NCI-H446 (cell line): Measurements from ENCODE around the gene HGFAC.

Experiments used
- DNase-seq, 2 experiments: peaks; one replicate each; lab custom pipeline; 2025; lab: John Stamatoyannopoulos, UW

The HGFAC gene

GRCh38 chr4:3426465-3427133 is 15.2 kb upstream of the HGFAC start:
- no peak for DNase-seq

GRCh38 chr4:3427134-3427476 is 14.7 kb upstream of the HGFAC start:
- no peak for DNase-seq

GRCh38 chr4:3427706-3428446 is 13.9 kb upstream of the HGFAC start:
- DNase-seq: no peak

GRCh38 chr4:3429651-3430050 is 12.1 kb upstream of the HGFAC start:
- no peak for DNase-seq

GRCh38 chr4:3430524-3430923 is 11.2 kb upstream of the HGFAC start:
- DNase-seq: no peak

- DNase-seq: no peak
Observed at GRCh38 chr4:3431446-3431993, 10.2 kb upstream of the HGFAC start.

- DNase-seq: no peak
Observed at GRCh38 chr4:3432381-3432790, 9.4 kb upstream of the HGFAC start.

- DNase-seq: no peak
Observed at GRCh38 chr4:3433138-3433869, 8.5 kb upstream of the HGFAC start.

GRCh38 chr4:3434881-3435685 is 6.7 kb upstream of the HGFAC start:
- no peak for DNase-seq

- no peak for DNase-seq
Observed at GRCh38 chr4:3435686-3435956, 6.1 kb upstream of the HGFAC start.

GRCh38 chr4:3436048-3436797 is 5.5 kb upstream of the HGFAC start:
- DNase-seq: no peak

- peak in 1 of 2 experiments; percentile 32 for DNase-seq
Observed at GRCh38 chr4:3436798-3437581, 4.8 kb upstream of the HGFAC start.

GRCh38 chr4:3437582-3437936 is 4.2 kb upstream of the HGFAC start:
- DNase-seq: peak in 1 of 2 experiments; percentile 21

- DNase-seq: no peak
Observed at GRCh38 chr4:3437998-3438846, 3.5 kb upstream of the HGFAC start.

- no peak for DNase-seq
Observed at GRCh38 chr4:3438847-3439180, 3.0 kb upstream of the HGFAC start.

- DNase-seq: no peak
Observed at GRCh38 chr4:3439391-3439790, 2.4 kb upstream of the HGFAC start.

- DNase-seq: no peak
Observed at GRCh38 chr4:3440011-3440410, 1.8 kb upstream of the HGFAC start.

- no peak for DNase-seq
Observed at GRCh38 chr4:3440979-3441500, 728 bp upstream of the HGFAC start.

- no peak for DNase-seq
Observed at GRCh38 chr4:3442460-3442958, 741 bp downstream of the HGFAC start.
